H54 (cell line): Measurements from ENCODE around the gene NOP10.
"Not testable (repeated sequence)": the region's sequence is repeated elsewhere in the genome, so short reads cannot be mapped to it uniquely, and the experiment has no call there.

Source experiments
- DNase-seq: peaks from one replicate; pipeline ENCODE4 v3.0.0; 2011; ENCODE audit warnings: low spot score, mixed read lengths; ENCODE audit not compliant: insufficient read length
- FAIRE-seq: peaks from 3 replicates; lab custom pipeline; 2011; peaks lifted over from hg19 to GRCh38; lab: Jason Lieb, UNC
- POLR2A ChIP-seq: IDR thresholded peaks from 2 replicates; pipeline ENCODE4 v1.6.1; 2011; ENCODE audit warnings: low read depth, mild to moderate bottlenecking, low read length

NOP10 gene

DNA sequence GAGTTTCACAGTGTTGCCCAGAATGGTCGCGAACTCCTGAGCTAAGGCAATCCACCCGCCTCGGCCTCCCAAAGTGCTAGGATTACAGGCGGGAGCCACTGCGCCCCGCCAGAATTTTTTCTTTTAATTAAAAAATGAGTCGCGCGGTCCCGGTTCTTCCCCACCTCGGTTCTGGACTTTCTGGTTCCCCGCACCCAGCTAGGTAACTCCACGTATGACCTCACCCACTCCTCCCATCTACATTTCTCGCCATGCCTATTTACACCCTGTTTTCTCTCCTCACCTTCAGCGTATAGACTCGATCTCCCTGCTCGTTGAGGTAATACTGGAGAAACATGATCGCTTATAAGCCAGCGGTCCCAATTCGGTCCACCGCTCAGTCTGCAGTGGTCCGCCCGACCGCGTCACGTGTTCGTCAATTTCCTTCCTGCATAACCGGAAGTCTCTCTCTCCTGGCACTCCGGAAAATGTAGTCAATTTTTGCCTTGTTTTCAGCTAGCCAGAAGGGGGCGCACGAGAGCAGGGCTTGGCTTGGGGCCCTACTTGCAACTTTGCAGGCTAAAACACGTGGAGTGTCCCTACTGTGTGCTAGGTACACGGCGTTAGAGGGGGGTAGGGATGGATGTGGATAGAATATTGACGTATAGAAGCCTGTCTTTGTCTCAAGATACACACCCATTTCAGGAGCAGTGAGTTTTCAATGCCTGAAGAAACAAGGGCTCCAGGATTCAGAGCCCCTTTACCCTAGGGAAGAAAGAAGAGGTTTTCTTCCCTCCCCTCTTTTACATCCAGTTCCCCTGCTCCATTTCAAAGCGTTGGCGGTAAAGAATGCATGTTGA lies at the start of gene NOP10, which contains the start of gene NUTM1:
Gene NOP10, minus strand, starts transcription at position 400 of the 839 bp plus-strand sequence. Its CDS starts 63 bp downstream, at position 337.
Gene NUTM1, plus strand, starts transcription at position 579 of the 839 bp plus-strand sequence. CDS start 382 bp downstream, outside the sequence.
- TF ChIP-seq POLR2A, result peak; percentile 77

DNA sequence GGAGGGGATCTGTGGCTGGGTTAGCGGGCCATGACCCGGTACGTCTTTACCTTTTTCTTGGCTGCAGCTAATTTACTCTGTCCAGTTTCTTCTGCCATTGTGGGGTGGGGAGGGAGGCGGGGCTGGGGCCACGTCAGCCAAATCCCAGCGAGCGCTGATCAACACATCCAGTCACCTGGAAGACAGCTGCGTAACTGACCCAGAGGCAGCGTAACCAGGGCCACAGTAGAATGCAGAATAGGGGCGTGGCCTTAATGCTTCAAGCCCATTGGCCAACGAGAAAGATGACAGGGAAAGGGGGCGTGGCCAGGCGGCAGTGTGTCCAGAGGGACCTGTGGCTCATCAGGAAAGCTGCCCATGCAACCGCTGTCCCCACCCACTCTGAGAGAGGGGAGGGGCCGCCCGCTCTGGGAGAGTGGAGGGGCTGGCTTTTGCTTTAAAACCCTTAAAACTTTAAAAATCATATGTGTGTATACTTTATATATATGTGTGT lies 46.7 kb upstream of the NOP10 start:
- FAIRE-seq, DNase-seq: not testable (repeated sequence)

More for the DNA sequence above, at the start of gene NOP10, which contains the start of gene NUTM1:
- FAIRE-seq (peak; percentile 83), DNase-seq (peak; percentile 67)

DNA sequence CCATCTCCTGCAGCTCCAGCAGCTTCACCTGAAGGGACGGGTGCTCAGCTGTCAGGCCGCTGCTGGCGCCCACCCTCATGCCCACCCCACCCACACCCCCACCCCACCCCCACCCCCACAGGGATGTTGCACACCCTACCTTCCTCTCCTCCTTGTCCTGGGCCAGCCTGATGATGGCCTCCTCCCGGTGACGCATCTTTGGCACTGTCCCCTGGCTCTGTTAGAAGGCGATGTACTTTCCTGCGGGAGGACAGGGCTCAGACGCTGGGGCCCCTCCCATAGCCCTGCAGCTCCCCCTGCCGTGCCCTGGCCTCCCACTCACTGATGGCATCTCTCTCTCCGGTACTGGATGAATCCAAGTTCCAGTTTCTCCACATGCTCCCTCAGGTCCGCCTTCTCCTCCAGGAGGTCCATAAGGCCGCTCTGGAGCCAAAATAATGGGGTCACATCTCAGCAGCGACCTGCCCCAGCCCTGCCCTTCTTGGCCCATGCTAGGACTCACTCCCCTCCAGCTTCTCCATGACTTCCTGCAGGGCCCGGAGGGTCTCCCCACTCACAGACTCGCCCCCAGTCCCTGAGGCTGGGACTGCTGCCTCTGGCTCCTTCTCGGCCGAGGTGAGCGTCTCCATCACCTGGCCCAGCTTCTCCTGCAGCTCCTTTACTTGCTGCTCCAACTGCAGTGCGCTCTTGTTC lies 39.0 kb upstream of the NOP10 start:
- not testable (repeated sequence) for FAIRE-seq, DNase-seq

DNA sequence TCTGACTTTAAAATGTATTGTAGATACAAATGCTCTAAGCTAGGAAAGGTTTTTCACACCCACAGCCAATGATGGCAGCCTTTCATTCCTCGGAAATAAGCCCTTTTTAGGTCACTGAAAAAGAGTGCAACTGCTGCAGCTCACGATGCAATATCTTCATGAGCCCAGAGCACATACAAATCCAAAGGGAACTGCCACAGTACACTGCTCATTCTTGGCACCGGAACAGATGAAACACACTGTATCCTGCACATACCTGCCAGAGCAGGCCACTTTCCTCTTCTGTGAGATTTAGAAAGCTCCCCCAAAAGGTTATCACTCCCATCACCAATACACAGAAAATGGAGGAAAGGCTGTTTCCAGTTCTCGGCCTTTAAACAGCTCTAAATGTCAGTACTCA lies 37.6 kb upstream of the NOP10 start:
- not testable (repeated sequence) for DNase-seq

DNA sequence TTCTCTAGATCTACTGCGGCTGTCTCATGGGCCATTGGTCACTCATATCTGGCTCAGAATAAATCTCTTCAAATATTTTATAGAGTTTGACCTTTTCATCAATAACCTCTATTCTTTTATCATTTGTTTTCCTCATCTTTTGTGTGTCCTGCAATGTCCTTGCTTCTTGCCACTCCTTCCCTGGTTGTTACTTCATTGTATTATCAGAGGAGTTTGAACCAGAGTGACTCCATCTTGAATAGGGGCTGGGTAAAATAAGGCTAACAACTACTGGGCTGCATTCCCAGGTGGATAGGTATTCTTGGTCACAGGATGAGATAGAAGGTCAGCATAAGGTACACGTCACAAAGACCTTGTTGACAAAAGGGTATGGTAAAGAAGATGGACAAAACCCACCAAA lies 33.9 kb upstream of the NOP10 start:
- TF ChIP-seq POLR2A, result no peak
- DNase-seq (no peak), FAIRE-seq (no peak)

More for the DNA sequence above, 37.6 kb upstream of the NOP10 start:
- not testable (repeated sequence) for FAIRE-seq

DNA sequence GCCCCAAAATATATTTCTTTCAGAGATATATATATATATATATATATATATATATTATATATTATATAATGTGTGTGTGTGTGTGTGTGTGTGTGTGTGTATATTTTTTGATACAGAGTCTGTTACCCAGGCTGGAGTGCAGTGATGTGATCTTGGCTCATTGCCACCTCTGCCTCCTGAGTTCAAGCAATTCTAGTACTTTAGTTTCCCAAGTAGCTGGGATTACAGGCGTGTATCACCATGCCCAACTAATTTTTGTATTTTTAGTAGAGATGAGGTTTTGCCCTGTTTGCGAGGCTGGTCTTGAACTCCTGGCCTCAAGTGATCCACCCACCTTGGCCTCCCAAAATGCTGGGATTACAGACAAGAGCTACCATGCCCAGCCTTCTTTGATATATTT lies 32.6 kb upstream of the NOP10 start:
- not testable (repeated sequence) for DNase-seq, FAIRE-seq

DNA sequence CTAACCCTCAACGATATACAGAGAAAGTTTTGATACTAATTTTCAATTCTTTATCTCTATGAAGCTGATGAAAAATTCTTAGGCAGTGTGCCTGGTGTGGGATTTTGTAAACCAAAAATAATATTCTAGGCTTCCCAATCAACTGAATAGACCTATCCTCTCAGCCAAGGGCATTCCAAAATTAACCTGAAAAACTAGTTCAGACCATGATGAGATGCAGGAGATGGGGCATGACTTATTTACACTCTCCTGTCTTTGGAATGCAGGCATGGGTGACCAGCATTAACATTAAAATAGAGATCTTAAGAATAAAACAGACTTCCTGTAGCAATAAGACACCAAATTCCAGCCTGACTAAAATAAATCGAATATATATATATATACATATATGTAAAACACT lies 31.9 kb upstream of the NOP10 start:
- no peak for DNase-seq
- FAIRE-seq, result no peak
- no peak for TF ChIP-seq POLR2A

DNA sequence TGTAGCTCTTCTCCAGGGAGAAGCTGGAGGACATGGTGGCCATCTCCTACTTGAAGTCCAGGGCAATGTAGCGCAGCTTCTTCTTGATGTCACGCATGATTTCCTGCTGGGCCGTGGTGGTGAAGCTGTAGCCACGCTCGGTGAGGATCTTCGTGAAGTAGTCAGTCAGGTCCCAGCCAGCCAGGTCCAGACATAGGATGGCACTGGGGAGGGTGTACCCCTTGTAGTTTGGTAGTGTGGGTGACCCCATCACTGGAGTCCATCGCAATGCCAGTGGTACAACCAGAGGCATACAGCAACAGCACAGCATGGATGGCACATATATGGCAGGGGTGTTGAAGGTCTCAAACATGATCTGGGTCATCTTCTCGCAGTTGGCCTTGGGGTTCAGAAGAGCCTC lies 31.0 kb upstream of the NOP10 start:
- TF ChIP-seq POLR2A, result no peak
- DNase-seq (no peak), FAIRE-seq (no peak)

DNA sequence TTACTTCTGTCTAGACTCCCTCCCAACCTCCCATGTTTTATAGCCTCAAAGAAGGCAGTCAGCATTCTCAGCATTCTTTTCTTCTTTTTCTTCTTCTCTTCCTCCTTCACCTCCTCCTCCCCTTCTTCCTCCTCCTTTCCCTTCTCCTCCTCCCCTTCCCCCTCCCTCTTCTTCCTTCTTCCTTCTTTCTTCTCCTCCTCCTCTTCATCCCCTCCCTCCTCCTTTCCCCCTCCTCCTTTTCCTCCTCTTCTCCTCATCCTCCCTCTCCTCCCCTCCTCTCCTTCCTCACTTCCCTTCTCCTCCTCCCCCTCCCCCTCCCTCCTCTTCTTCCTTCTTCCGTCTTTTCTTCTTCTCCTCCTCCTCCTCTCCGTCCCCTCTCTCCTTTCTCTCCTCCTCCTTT lies 27.7 kb upstream of the NOP10 start:
- DNase-seq, result no peak
- no peak for FAIRE-seq
- TF ChIP-seq POLR2A, result no peak

DNA sequence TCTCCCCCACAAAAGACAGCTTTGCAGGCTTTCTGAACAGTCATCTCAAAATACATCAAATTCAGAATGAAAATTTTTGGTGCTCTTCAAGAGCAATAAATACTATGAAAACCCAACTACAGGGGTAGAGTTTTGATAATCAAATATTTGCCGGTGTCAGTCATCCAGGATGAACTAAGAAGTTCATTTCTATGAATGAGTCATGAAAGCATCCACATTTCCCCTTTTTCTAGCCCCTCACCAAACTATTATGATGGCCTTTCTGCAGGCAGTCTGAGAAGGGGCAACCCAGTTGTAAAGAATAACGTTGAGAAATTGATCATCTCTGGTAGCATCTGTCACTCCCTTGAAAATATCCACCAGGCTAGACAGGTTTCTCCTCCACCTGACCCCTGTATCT lies 27.2 kb upstream of the NOP10 start:
- DNase-seq, result no peak
- no peak for FAIRE-seq
- TF ChIP-seq POLR2A, result no peak

DNA sequence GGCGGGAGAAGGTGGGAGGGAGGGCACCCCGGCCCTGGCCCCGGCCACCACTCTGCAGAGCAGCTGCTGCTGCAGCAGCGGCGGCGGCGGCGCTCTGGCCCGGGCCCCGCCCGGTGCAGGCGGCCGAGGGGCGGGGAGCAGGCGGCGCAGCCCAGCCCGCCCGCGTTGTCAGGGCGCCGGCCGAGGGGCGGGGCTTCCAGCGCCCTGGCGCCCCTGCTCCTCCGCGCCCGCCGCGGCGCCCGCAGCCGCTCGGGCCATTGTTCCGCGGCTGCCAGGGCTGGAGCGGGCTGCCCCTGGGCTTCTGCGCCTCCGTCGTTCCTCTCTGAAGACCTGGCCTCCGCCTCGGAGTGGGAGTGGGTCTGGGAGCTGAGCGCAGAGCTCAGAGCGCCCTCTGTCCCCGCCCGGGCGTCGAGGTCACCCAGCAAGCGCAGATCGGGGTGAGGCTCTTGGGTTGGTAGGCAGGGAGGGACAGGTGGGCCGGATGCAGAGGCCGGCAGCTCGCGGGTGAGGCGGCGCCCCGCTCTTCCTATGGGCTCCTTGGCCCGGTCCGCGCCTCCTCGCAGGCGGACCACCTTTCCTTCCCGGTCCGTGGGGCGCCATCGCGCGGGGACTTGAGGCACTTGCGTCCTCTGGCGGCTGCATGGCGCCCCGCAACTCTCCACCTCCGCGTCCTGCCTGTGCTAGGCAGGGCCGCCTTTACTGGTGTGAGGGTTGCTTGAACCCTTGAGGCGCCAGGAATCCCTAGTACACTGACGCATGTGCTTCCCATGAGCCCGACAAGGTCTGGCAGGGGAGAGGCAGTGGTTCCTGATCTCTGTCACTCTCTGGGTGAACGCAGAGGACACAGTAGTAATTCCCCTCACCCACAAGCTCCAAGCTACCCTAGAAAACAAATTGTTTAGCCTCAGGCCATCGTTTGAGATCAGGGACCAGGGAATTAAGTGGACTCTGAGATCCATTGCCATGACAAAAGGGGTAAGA lies 24.5 kb upstream of the NOP10 start, which contains the start of gene LPCAT4:
Gene LPCAT4, minus strand, starts transcription at position 96 of the 981 bp plus-strand sequence. CDS start 96 bp downstream, outside the sequence.
- peak; percentile 6 for FAIRE-seq
- peak; percentile 64; the same call in 1 of the 2 replicates for TF ChIP-seq POLR2A
- peak; percentile 87 for DNase-seq

DNA sequence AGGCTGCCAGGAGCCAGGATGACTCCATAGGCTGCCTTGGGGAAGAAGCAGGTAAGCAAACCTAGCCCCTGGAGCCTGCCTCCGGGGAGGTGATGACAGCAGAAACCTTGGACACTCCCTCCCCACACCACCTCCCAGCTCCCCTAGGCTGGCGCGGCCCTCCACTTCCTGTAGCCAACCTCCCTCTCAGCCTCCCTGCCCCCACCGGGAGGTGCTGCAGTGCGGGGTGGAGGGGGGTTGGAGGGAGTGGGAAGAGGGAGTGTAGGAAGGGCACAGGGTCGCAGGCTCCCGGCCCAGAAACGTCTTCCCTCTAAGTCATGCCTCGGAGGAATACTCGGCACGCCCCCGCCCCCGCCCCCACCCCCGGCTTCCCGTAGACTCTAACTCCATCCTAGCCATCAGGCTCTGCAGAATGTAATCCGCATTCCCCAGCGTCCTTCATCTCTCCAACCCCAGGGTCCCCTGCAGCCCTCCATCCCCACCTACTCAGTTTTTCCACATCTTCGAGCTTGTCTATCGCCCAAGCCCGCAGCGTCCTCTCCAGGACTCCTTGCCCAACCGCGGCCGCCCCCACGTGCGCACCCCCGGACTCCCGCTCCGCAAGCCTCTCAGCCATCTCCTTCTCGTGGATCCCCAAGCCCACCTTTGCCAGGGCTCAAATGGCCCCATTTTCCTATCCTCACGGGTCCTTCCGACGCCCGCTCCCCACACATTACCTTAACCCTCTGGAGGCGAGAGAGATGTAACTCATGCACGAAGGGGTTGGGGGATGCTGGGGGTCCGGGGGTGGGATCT lies 23.5 kb upstream of the NOP10 start:
- DNase-seq (peak; percentile 76), FAIRE-seq (no peak)
- TF ChIP-seq POLR2A, result 0 out of 2 replicates have a peak, but pooled peaks have one; percentile 21
